Body of pancreas (tissue), 4 donors: ENCODE data around the gene NIPSNAP2. TPM values are rescaled to one million over a fixed set of nuclear protein-coding genes. Genes with fewer than 3 reads are reported as not detected.

Source experiments
- ATAC-seq: fragments of 150-250 bp; one replicate; pipeline ENCODE4 v1.9.1; 2016
- DNase-seq, 4 donors: peaks; one replicate each; pipeline ENCODE4 v3.0.0-alpha.2; 2019
- H3K27ac ChIP-seq, 4 donors: fragments of 200-600 bp; sonication (generic); 1 replicate in 3 of 4; 2 replicates in 1 of 4; pipeline versions ENCODE4 v1.5.1 to v1.6.1; 2016 to 2019; ENCODE audit warnings: mild to moderate bottlenecking in 1 of 4, mixed read lengths in 1 of 4, moderate library complexity in 1 of 4
- H3K27me3 ChIP-seq, 2 donors: fragments of 200-600 bp; sonication (generic); one replicate each; pipeline ENCODE4 v1.6.0; 2016; ENCODE audit warnings: mild to moderate bottlenecking in 1 of 2
- H3K36me3 ChIP-seq, 2 donors: fragments of 200-600 bp; sonication (generic); replicated peaks in 1 of 2; 2 replicates each; pipeline ENCODE4 v1.5.1; 2016; ENCODE audit warnings: low read depth in 2 of 2; ENCODE audit not compliant: insufficient read depth in 1 of 2
- H3K4me1 ChIP-seq: fragments of 200-600 bp; sonication (generic); one replicate; pipeline ENCODE4 v1.6.0; 2016
- H3K4me3 ChIP-seq, 2 donors: fragments of 200-600 bp; sonication (generic); 1 replicate in 1 of 2; 2 replicates in 1 of 2; pipeline ENCODE4 v1.5.1; 2016 to 2019
- H3K9me3 ChIP-seq, 3 donors: fragments of 200-600 bp; sonication (generic); 1 replicate in 2 of 3; 2 replicates in 1 of 3; pipeline ENCODE4 v1.5.1; 2016
- CTCF ChIP-seq, 7 experiments: fragments of 450-650 bp in 4 of 7; fragments of 200-600 bp in 3 of 7; sonication (generic) in 3 of 7; IDR thresholded peaks; one replicate each; pipeline ENCODE4 v1.5.1; 2016 to 2019; ENCODE audit warnings: antibody characterized with exemption in 7 of 7
- POLR2A ChIP-seq, 3 donors: fragments of 450-650 bp; IDR thresholded peaks; one replicate each; pipeline ENCODE4 v1.6.1; 2016; ENCODE audit warnings: antibody characterized with exemption in 3 of 3, mild to moderate bottlenecking in 2 of 3
- WGBS, 2 donors: methylation state at CpG; one replicate each; pipeline ENCODE4 v1.1.5; 2017; 5-methylcytosine and 5-hydroxymethylcytosine counted together
- intact Hi-C: fragments of 100-400 bp; cut with DNase I; formaldehyde crosslinking; loops from one replicate; pipeline ENCODE4 v1.15.1; 2023
- total RNA-seq, 2 donors: library from RNA; depleted of rRNA; stranded (reverse); fragments of >200 nt; gene quantifications; one replicate each; pipeline ENCODE4 v1.1.0, GENCODE V29; 2016

NIPSNAP2 gene
- total RNA-seq, 2 donors from 2014 or later = 42.5 to 51.6 TPM

- Histone ChIP-seq H3K36me3 (peaks cover 0 to 2% of the 10 kb centered on the region in 2 donors), H3K27ac (no peak overlapping the region), H3K4me3 (no peak overlapping the region), H3K4me1 (peaks cover 14% of the 10 kb centered on the region), H3K27me3 (no peaks in the 10 kb centered on the region), H3K9me3 (no peaks in the 10 kb centered on the region)
- intact Hi-C loops = no loop called here
- WGBS, 2 donors = 93 to 99% methylated on average over 7 of the region's 7 CpGs
- DNase-seq = no peak
- TF ChIP-seq POLR2A (IDR thresholded peaks at IDR 0.05) (no peak), CTCF (IDR thresholded peaks at IDR 0.05) (no peak)
- ATAC-seq = no peak
Measured at GRCh38 chr7:55973747-55974250, 9.4 kb downstream of the NIPSNAP2 start.

- no peak overlapping the region for H3K27ac ChIP-seq
- H3K27me3 ChIP-seq = no peaks in the 10 kb centered on the region
- intact Hi-C loops = no loop called here
- no peak for ATAC-seq
- H3K9me3 ChIP-seq = no peaks in the 10 kb centered on the region
- H3K36me3 ChIP-seq = peaks cover 0 to 9% of the 10 kb centered on the region in 2 donors
- peaks cover 4% of the 10 kb centered on the region for H3K4me1 ChIP-seq
- no peak for DNase-seq
- 76 to 78% methylated on average over 7 of the region's 7 CpGs for WGBS, 2 donors
- TF ChIP-seq CTCF (IDR thresholded peaks at IDR 0.05) (no peak), POLR2A (IDR thresholded peaks at IDR 0.05) (no peak)
- no peak overlapping the region for H3K4me3 ChIP-seq
Measured at GRCh38 chr7:55975988-55976633, 11.7 kb downstream of the NIPSNAP2 start.

GRCh38 chr7:55977831-55978230 is 13.4 kb downstream of the NIPSNAP2 start:
- H3K27me3 ChIP-seq = no peaks in the 10 kb centered on the region
- ATAC-seq = no peak
- WGBS, 2 donors = 31 to 35% methylated on average over 4 of the region's 4 CpGs
- no peak overlapping the region for H3K4me3 ChIP-seq
- no peak for TF ChIP-seq POLR2A (IDR thresholded peaks at IDR 0.05)
- no peak for TF ChIP-seq CTCF (IDR thresholded peaks at IDR 0.05)
- no peaks in the 10 kb centered on the region for H3K9me3 ChIP-seq
- peak in 3 of 4 donors; percentile 33 to 45 (median 36) for DNase-seq
- no peak overlapping the region for H3K27ac ChIP-seq
- H3K36me3 ChIP-seq = peaks cover 6 to 17% of the 10 kb centered on the region in 2 donors
- no peaks in the 10 kb centered on the region for H3K4me1 ChIP-seq
- intact Hi-C loops = no loop called here

- Histone ChIP-seq H3K4me3 (no peak overlapping the region), H3K4me1 (no peaks in the 10 kb centered on the region), H3K27ac (no peak overlapping the region), H3K9me3 (no peaks in the 10 kb centered on the region), H3K27me3 (no peaks in the 10 kb centered on the region), H3K36me3 (peaks cover 6 to 25% of the 10 kb centered on the region in 2 donors)
- no peak for DNase-seq
- TF ChIP-seq POLR2A (IDR thresholded peaks at IDR 0.05) (no peak), CTCF (IDR thresholded peaks at IDR 0.05) (no peak)
- ATAC-seq = no peak
- WGBS, 2 donors = 75 to 79% methylated on average over 3 of the region's 3 CpGs
- intact Hi-C loops = no loop called here
Measured at GRCh38 chr7:55980266-55980665, 15.9 kb downstream of the NIPSNAP2 start.

GRCh38 chr7:55983537-55983936 is 19.2 kb downstream of the NIPSNAP2 start:
- 73 to 78% methylated on average over 3 of the region's 3 CpGs for WGBS, 2 donors
- intact Hi-C loops = no loop called here
- DNase-seq (no peak), ATAC-seq (no peak)
- Histone ChIP-seq H3K27me3 (no peaks in the 10 kb centered on the region), H3K27ac (no peak overlapping the region), H3K4me3 (no peak overlapping the region), H3K9me3 (no peaks in the 10 kb centered on the region), H3K36me3 (peaks cover 6 to 28% of the 10 kb centered on the region in 2 donors), H3K4me1 (no peaks in the 10 kb centered on the region)
- TF ChIP-seq POLR2A (IDR thresholded peaks at IDR 0.05) (no peak), CTCF (IDR thresholded peaks at IDR 0.05) (no peak)
